ENCODE results near the gene MEPCE.

The MEPCE gene

GRCh38 chr7:100465702-100466311 lies 36.2 kb downstream of the MEPCE start:
- TF ChIP-seq CTCF (IDR thresholded peaks at IDR 0.05; ENCODE audit: low read depth, low read length, missing control alignments), result peak; percentile 85
- peaks cover 32% of the 10 kb centered on the region for H3K36me3 ChIP-seq (replicated peaks)
- DNase-seq, result peak; percentile 45
- H3K4me3 ChIP-seq (ENCODE audit: low read depth, low read length), result no peak overlapping the region
- H3K27me3 ChIP-seq (replicated peaks), result no peaks in the 10 kb centered on the region
- no peak overlapping the region for H3K27ac ChIP-seq
- in situ Hi-C loops (cut with HindIII; ENCODE audit: low pct_ligation_motif_present, low sequenced_read_pairs), result no loop called here

DNA sequence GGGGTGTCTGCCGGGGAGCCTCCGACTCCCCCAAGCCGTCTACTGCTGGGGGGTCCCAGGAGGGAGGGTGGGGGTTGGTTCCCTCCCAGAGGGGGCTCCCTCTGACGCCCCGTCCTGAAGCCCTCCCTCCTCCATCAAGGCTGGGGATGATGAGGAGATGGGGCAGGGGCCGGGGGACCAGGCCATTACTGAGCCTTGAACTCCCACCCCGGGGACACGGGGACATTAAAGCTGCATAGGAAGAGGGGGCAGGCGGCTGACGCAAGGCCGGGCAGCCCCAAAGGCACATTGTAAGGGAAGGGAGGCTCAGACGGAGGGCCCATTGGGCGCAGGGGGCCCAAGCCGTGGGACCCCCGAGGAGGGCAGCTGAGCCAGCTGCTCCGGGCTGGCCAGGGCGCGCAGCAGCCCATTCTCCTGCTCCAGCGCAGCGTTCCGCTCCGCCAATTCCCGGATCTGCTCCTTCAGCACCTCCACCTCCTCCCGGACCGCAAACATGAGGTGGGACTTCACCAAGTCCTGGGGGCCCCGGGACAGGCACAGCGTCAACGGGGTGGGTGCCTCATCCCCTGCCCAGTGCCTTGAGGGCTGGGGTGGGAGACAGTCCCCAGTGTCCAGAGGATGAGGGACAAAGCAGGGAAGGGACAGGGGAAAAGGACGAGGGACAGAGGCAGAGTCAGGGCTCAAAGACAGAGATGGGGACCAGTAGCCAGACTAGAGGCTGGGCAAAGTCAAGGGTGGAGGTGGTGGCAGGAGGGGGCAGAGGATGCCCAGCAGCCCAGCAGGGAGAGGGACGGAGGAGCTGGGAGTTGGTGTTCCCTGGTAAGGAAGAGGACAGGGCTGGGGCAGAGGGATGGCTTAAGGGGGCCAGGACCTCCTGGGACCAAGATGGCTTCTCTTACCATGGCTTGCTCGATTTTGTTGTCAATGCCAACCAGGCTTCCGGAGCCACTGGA lies 37.3 kb downstream of the MEPCE start:
- in situ Hi-C loops (cut with HindIII; ENCODE audit: low pct_ligation_motif_present, low sequenced_read_pairs), result no loop called here
- Histone ChIP-seq H3K36me3 (replicated peaks) (peaks cover 36% of the 10 kb centered on the region), H3K27me3 (replicated peaks) (no peaks in the 10 kb centered on the region), H3K4me3 (ENCODE audit: low read depth, low read length) (no peak overlapping the region), H3K27ac (no peak overlapping the region)
- TF ChIP-seq CTCF (IDR thresholded peaks at IDR 0.05; ENCODE audit: low read depth, low read length, missing control alignments), result no peak
- no peak for DNase-seq

- TF ChIP-seq CTCF (IDR thresholded peaks at IDR 0.05; ENCODE audit: low read depth, low read length, missing control alignments), result no peak
- DNase-seq, result no peak
- Histone ChIP-seq H3K27ac (no peak overlapping the region), H3K27me3 (replicated peaks) (no peaks in the 10 kb centered on the region), H3K36me3 (replicated peaks) (peaks cover 37% of the 10 kb centered on the region), H3K4me3 (ENCODE audit: low read depth, low read length) (no peak overlapping the region)
- in situ Hi-C loops (cut with HindIII; ENCODE audit: low pct_ligation_motif_present, low sequenced_read_pairs), result no loop called here
Measured at GRCh38 chr7:100467638-100468373, 38.2 kb downstream of the MEPCE start.

GRCh38 chr7:100469227-100470044 lies 39.8 kb downstream of the MEPCE start:
- H3K27me3 ChIP-seq (replicated peaks), result no peaks in the 10 kb centered on the region
- peak; percentile 98 for TF ChIP-seq CTCF (IDR thresholded peaks at IDR 0.05; ENCODE audit: low read depth, low read length, missing control alignments)
- H3K36me3 ChIP-seq (replicated peaks), result peaks cover 42% of the 10 kb centered on the region
- H3K27ac ChIP-seq, result no peak overlapping the region
- in situ Hi-C loops (cut with HindIII; ENCODE audit: low pct_ligation_motif_present, low sequenced_read_pairs), result no loop called here
- no peak overlapping the region for H3K4me3 ChIP-seq (ENCODE audit: low read depth, low read length)
- peak; percentile 53 for DNase-seq

DNA sequence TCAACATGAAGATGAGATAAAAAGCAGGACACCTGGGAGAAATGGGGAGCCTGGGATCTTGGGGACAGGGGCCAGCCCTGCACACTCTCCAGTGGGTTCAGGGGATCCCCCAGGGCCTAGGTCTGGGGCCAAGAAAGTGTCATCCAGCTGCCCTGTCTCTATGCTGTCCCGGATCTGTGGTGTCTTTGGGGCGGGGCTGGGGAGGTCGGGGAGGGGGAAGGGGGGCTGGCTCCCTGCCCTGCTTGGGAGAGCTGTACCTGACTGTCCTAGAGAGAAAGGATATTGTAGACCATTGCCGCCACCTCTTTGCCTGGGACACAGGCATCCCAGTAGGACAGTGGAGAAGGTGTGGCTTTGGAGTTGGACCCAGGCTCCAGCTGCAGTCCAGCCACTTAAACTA lies 41.4 kb downstream of the MEPCE start:
- Histone ChIP-seq H3K27me3 (replicated peaks) (no peaks in the 10 kb centered on the region), H3K36me3 (replicated peaks) (peaks cover 41% of the 10 kb centered on the region), H3K27ac (no peak overlapping the region), H3K4me3 (ENCODE audit: low read depth, low read length) (no peak overlapping the region)
- TF ChIP-seq CTCF (IDR thresholded peaks at IDR 0.05; ENCODE audit: low read depth, low read length, missing control alignments), result no peak
- in situ Hi-C loops (cut with HindIII; ENCODE audit: low pct_ligation_motif_present, low sequenced_read_pairs), result no loop called here
- no peak for DNase-seq

Data from brain microvascular endothelial cell (primary cell).